SK-N-SH (cell line): ENCODE results near the gene NTM. TPM values are rescaled to one million over a fixed set of nuclear protein-coding genes. Genes with fewer than 3 reads are reported as not detected.

ENCODE experiments used
- CTCF ChIA-PET: fragments of 300-600, 350-600 bp; formaldehyde crosslinking; extraction: SDS; loops from one replicate; lab custom pipeline; 2021; lab: Yijun Ruan, JAX
- POLR2A ChIA-PET: fragments of 350-600 bp; sonication (Branson Sonifier 250); formaldehyde crosslinking; extraction: SDS; loops from one replicate; lab custom pipeline; 2020; ENCODE audit warnings: antibody characterized with exemption, inconsistent platforms; lab: Yijun Ruan, JAX
- DNase-seq: peaks from one replicate; pipeline ENCODE4 v3.0.0; 2012
- H2AFZ ChIP-seq: fragments of 200-600 bp; sonication (generic); 2 replicates; pipeline ENCODE4 v1.8.1; 2016; ENCODE audit warnings: antibody characterized with exemption, mild to moderate bottlenecking, low read depth
- H3F3A ChIP-seq: fragments of 200-600 bp; sonication (generic); replicated peaks from 2 replicates; pipeline ENCODE3; 2016; ENCODE audit warnings: antibody characterized with exemption, mild to moderate bottlenecking; ENCODE audit not compliant: insufficient read depth
- H3K27ac ChIP-seq, 2 experiments: fragments of 200-500 bp in 1 of 2; fragments of 200-600 bp in 1 of 2; sonication (Bioruptor generic) in 1 of 2; sonication (generic), shearing (Covaris generic) in 1 of 2; 2 replicates each; pipeline versions ENCODE4 v1.5.1 to v1.6.1; 2014 to 2016; ENCODE audit warnings: low read depth in 2 of 2, inconsistent platforms in 1 of 2, low read length in 1 of 2, mild to moderate bottlenecking in 1 of 2, mixed read lengths in 1 of 2
- H3K27me3 ChIP-seq: fragments of 200-600 bp; sonication (generic), shearing (Covaris generic); 2 replicates; pipeline ENCODE4 v1.6.1; 2016; ENCODE audit warnings: mixed run types; ENCODE audit not compliant: insufficient read depth
- H3K36me3 ChIP-seq, 2 experiments: fragments of 200-500 bp in 1 of 2; fragments of 200-600 bp in 1 of 2; sonication (Bioruptor generic) in 1 of 2; sonication (generic) in 1 of 2; replicated peaks in 1 of 2; 2 replicates each; pipeline versions ENCODE3 to v1.5.1; 2014 to 2016; ENCODE audit warnings: low read length in 1 of 2, mild to moderate bottlenecking in 1 of 2; ENCODE audit not compliant: insufficient read depth in 2 of 2, control insufficient read depth in 1 of 2
- H3K4me1 ChIP-seq, 2 experiments: fragments of 200-500 bp in 1 of 2; fragments of 200-600 bp in 1 of 2; sonication (Bioruptor generic) in 1 of 2; sonication (generic), shearing (Covaris generic) in 1 of 2; 2 replicates each; pipeline versions ENCODE4 v1.5.1 to v1.6.1; 2014 to 2016; ENCODE audit warnings: low read depth in 1 of 2, low read length in 1 of 2, mixed run types in 1 of 2; ENCODE audit not compliant: insufficient read depth in 2 of 2, control insufficient read depth in 1 of 2
- H3K4me2 ChIP-seq: fragments of 200-600 bp; sonication (generic), shearing (Covaris generic); 2 replicates; pipeline ENCODE4 v1.6.1; 2017; ENCODE audit warnings: mixed run types
- H3K4me3 ChIP-seq, 2 experiments: fragments of 200-500 bp in 1 of 2; fragments of 200-600 bp in 1 of 2; sonication (Bioruptor generic) in 1 of 2; sonication (generic), shearing (Covaris generic) in 1 of 2; 2 replicates each; pipeline versions ENCODE4 v1.5.1 to v1.8.1; 2014 to 2016; ENCODE audit warnings: low read depth in 2 of 2, inconsistent platforms in 1 of 2, low read length in 1 of 2, mild to moderate bottlenecking in 1 of 2, mixed read lengths in 1 of 2, moderate library complexity in 1 of 2
- H3K79me2 ChIP-seq: fragments of 200-600 bp; sonication (generic); 2 replicates; pipeline ENCODE4 v1.8.1; 2017; ENCODE audit warnings: mild to moderate bottlenecking; ENCODE audit not compliant: insufficient read depth
- H3K9ac ChIP-seq: fragments of 200-600 bp; sonication (generic); 2 replicates; pipeline ENCODE4 v1.6.1; 2017; ENCODE audit warnings: mixed run types
- H3K9me2 ChIP-seq: fragments of 200-600 bp; sonication (generic); 2 replicates; pipeline ENCODE4 v1.6.1; 2017; ENCODE audit warnings: mixed run types
- H3K9me3 ChIP-seq: fragments of 200-600 bp; sonication (generic); 2 replicates; pipeline ENCODE4 v1.6.1; 2017; ENCODE audit warnings: mixed run types, mild to moderate bottlenecking, moderate library complexity
- H4K20me1 ChIP-seq: fragments of 200-600 bp; sonication (generic); 2 replicates; pipeline ENCODE4 v1.6.1; 2017; ENCODE audit warnings: mild to moderate bottlenecking, mixed run types; ENCODE audit not compliant: insufficient read depth
- ELF1 ChIP-seq: IDR thresholded peaks from 2 replicates; pipeline ENCODE4 v1.4.0; 2012
- EP300 ChIP-seq, 2 experiments: IDR thresholded peaks; 2 replicates each; pipeline versions ENCODE4 v1.4.0 to v1.6.1; 2012; ENCODE audit warnings: borderline replicate concordance in 1 of 2, low read depth in 1 of 2, low read length in 1 of 2
- FOSL2 ChIP-seq: IDR thresholded peaks from 2 replicates; pipeline ENCODE4 v1.4.0; 2012; ENCODE audit warnings: low read depth, mild to moderate bottlenecking, moderate library complexity, borderline replicate concordance
- FOXM1 ChIP-seq: IDR thresholded peaks from 2 replicates; pipeline ENCODE4 v1.4.0; 2012; ENCODE audit warnings: low read depth, mild to moderate bottlenecking
- GABPA ChIP-seq: IDR thresholded peaks from 2 replicates; pipeline ENCODE4 v1.4.0; 2012; ENCODE audit warnings: low read depth, mild to moderate bottlenecking
- GATA2 ChIP-seq: sonication (generic); formaldehyde crosslinking; IDR thresholded peaks from 2 replicates; pipeline ENCODE4 v1.5.0; 2020; ENCODE audit warnings: mild to moderate bottlenecking, missing genetic modification reagents
- IRF3 ChIP-seq: fragments of 150-350 bp; IDR thresholded peaks from 2 replicates; pipeline ENCODE4 v1.6.1; 2016; ENCODE audit warnings: mild to moderate bottlenecking, low read depth, low read length
- JUND ChIP-seq: IDR thresholded peaks from 2 replicates; pipeline ENCODE4 v1.4.0; 2012
- MAX ChIP-seq: IDR thresholded peaks from 2 replicates; pipeline ENCODE4 v1.4.0; 2012; ENCODE audit warnings: low read depth
- MEF2A ChIP-seq: IDR thresholded peaks from 2 replicates; pipeline ENCODE4 v1.4.0; 2012; ENCODE audit warnings: low read depth, borderline replicate concordance
- NFIC ChIP-seq: IDR thresholded peaks from 2 replicates; pipeline ENCODE4 v1.4.0; 2012; ENCODE audit warnings: borderline replicate concordance
- NRF1 ChIP-seq: IDR thresholded peaks from 2 replicates; pipeline ENCODE4 v1.6.1; 2012; ENCODE audit warnings: low read depth, mild to moderate bottlenecking, low read length
- PBX3 ChIP-seq: IDR thresholded peaks from 2 replicates; pipeline ENCODE4; 2012
- POLR2AphosphoS5 ChIP-seq: IDR thresholded peaks from 2 replicates; pipeline ENCODE4 v1.6.1; 2012; ENCODE audit warnings: low read depth, low read length
- RFX5 ChIP-seq: IDR thresholded peaks from 2 replicates; pipeline ENCODE4 v1.6.1; 2012; ENCODE audit warnings: mild to moderate bottlenecking, improper control_type of control experiment, low read length
- TCF12 ChIP-seq: IDR thresholded peaks from 2 replicates; pipeline ENCODE4 v1.4.0; 2012
- TEAD4 ChIP-seq: IDR thresholded peaks from 2 replicates; pipeline ENCODE4 v1.4.0; 2012; ENCODE audit warnings: mild to moderate bottlenecking, borderline replicate concordance; ENCODE audit not compliant: insufficient read depth
- YY1 ChIP-seq: IDR thresholded peaks from 2 replicates; pipeline ENCODE4 v1.4.0; 2012; ENCODE audit warnings: low read depth, mild to moderate bottlenecking
- ZBTB33 ChIP-seq: IDR thresholded peaks from 2 replicates; pipeline ENCODE4 v1.4.0; 2012; ENCODE audit warnings: low read depth, borderline replicate concordance
- WGBS: methylation state at CpG from one replicate; pipeline ENCODE4 v1.1.6; 2017; ENCODE audit warnings: low lambda C conversion rate; 5-methylcytosine and 5-hydroxymethylcytosine counted together
- polyA plus RNA-seq, 3 experiments: library from polyadenylated mRNA; depleted of rRNA; stranded (reverse); fragments of >200 nt; gene quantifications; 2 replicates each; pipeline ENCODE4 v1.2.3, GENCODE V29; 2012

NTM gene
- polyA plus RNA-seq, 1 of the 3 experiments (the other 2 are of a cell fraction), result 20.0 TPM

GRCh38 chr11:132242632-132243031 is 872.2 kb downstream of the NTM start:
- Histone ChIP-seq H3K9me2 (no peaks in the 10 kb centered on the region), H3K79me2 (no peaks in the 10 kb centered on the region), H3F3A (no peaks in the 10 kb centered on the region), H4K20me1 (no peaks in the 10 kb centered on the region), H3K36me3 (no peaks in the 10 kb centered on the region), H3K9me3 (no peaks in the 10 kb centered on the region)
- no peak for TF ChIP-seq YY1
- TF ChIP-seq FOXM1, result no peak
- no peak for TF ChIP-seq TEAD4
- TF ChIP-seq GABPA, result no peak
- no peak for TF ChIP-seq MEF2A
- TF ChIP-seq FOSL2, result no peak
- TF ChIP-seq RFX5, result no peak
- TF ChIP-seq TCF12, result no peak
- no peak for TF ChIP-seq NFIC
- no peak for TF ChIP-seq NRF1
- TF ChIP-seq PBX3, result no peak
- no peak for TF ChIP-seq MAX
- no peak for TF ChIP-seq IRF3
- TF ChIP-seq EP300 (IDR thresholded peaks at IDR 0.05; ENCODE audit: borderline replicate concordance in 1 of 2, low read depth in 1 of 2, low read length in 1 of 2), result no peak
- TF ChIP-seq ELF1, result no peak
- no peak for TF ChIP-seq GATA2 (CRISPR knock-in tag)
- no peak for TF ChIP-seq ZBTB33
- TF ChIP-seq POLR2AphosphoS5, result no peak
- no peak for TF ChIP-seq JUND
- TF ChIP-seq, all 33 proteins: peak for 0
- Histone ChIP-seq H3K27me3 (no peaks in the 10 kb centered on the region), H2AFZ (no peak overlapping the region), H3K27ac (no peak overlapping the region), H3K4me1 (no peaks in the 10 kb centered on the region), H3K4me3 (no peak overlapping the region), H3K4me2 (no peak overlapping the region), H3K9ac (no peak overlapping the region)
- ChIA-PET POLR2A (no interaction called here), CTCF (interaction anchor here (1.4 to 1.5 kb wide), 2 partner anchors 11 to 375 kb away, joined by 4 to 5 read pairs; no protein-coding TSS in a partner anchor)
- no peak for DNase-seq
- 53% methylated on average over 5 of the region's 5 CpGs for WGBS
